Measurements from ENCODE around the gene YEATS4.
A peak's percentile ranks its signal among the peaks of the same experiment; 100 is the strongest.

The YEATS4 gene

DNA sequence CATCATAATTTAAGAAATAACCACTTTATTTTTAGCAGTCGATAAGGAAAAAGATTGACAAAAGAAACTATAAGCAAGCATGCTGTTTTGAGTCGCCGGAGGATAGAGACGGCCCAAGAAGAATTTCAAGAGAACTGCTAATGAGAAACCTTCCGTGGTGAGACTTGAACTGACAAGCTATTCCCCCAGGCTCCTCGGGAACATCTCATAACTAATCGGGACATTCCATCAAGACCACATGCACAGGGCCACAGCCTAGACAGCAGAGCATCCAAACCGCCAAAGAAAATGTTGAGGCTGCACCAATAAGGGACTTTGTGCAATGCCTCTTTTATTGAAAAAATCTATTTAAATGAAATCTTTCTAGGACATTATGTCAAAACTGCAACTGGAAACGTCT, 51.0 kb downstream of the YEATS4 start:
- no peaks in the 10 kb centered on the region for H3K36me3 ChIP-seq (ENCODE audit: control insufficient read depth, insufficient read depth, low read length)
- no peak overlapping the region for H3K4me3 ChIP-seq (replicated peaks; ENCODE audit: low read depth, low read length)
- TF ChIP-seq, protein P1, sequence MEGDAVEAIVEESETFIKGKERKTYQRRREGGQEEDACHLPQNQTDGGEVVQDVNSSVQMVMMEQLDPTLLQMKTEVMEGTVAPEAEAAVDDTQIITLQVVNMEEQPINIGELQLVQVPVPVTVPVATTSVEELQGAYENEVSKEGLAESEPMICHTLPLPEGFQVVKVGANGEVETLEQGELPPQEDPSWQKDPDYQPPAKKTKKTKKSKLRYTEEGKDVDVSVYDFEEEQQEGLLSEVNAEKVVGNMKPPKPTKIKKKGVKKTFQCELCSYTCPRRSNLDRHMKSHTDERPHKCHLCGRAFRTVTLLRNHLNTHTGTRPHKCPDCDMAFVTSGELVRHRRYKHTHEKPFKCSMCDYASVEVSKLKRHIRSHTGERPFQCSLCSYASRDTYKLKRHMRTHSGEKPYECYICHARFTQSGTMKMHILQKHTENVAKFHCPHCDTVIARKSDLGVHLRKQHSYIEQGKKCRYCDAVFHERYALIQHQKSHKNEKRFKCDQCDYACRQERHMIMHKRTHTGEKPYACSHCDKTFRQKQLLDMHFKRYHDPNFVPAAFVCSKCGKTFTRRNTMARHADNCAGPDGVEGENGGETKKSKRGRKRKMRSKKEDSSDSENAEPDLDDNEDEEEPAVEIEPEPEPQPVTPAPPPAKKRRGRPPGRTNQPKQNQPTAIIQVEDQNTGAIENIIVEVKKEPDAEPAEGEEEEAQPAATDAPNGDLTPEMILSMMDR (IDR thresholded peaks at IDR 0.05; ENCODE audit: insufficient read depth, low read length, poor library complexity, severe bottlenecking): no peak
- H3K27me3 ChIP-seq (replicated peaks; ENCODE audit: control insufficient read depth, insufficient read depth, low read length): no peaks in the 10 kb centered on the region
- no peak for DNase-seq (ENCODE audit: extremely low read depth, insufficient read length)

DNA sequence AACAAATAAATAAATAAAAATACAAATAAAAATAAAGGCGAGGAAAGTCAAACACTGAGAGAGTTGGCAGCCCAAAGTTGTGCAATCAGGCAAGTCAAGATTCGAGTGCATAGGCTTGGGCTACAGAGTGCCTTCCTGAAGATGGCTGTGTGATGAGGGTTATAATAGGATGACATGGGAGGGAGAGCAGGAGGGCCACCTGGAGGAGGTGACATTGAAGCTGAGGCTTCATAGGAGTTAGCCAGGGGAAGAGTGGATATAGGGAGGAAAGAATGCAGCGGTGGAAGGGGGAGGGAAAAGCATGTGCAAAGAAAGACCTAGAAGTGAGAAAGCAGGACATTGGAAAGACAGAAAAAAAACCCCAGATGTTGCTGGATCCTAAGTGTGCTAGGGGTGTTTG, 53.1 kb downstream of the YEATS4 start:
- TF ChIP-seq, protein P1 (IDR thresholded peaks at IDR 0.05; ENCODE audit: insufficient read depth, low read length, poor library complexity, severe bottlenecking): no peak
- no peaks in the 10 kb centered on the region for H3K27me3 ChIP-seq (replicated peaks; ENCODE audit: control insufficient read depth, insufficient read depth, low read length)
- DNase-seq (ENCODE audit: extremely low read depth, insufficient read length): no peak
- no peak overlapping the region for H3K4me3 ChIP-seq (replicated peaks; ENCODE audit: low read depth, low read length)
- H3K36me3 ChIP-seq (ENCODE audit: control insufficient read depth, insufficient read depth, low read length): no peaks in the 10 kb centered on the region; the same call in 1 of the 2 replicates

GRCh38 chr12:69415471-69416275, 56.1 kb downstream of the YEATS4 start:
- Histone ChIP-seq H3K36me3 (ENCODE audit: control insufficient read depth, insufficient read depth, low read length) (no peaks in the 10 kb centered on the region; the same call in 1 of the 2 replicates), H3K4me3 (replicated peaks; ENCODE audit: low read depth, low read length) (no peak overlapping the region), H3K27me3 (replicated peaks; ENCODE audit: control insufficient read depth, insufficient read depth, low read length) (no peaks in the 10 kb centered on the region)
- peak; percentile 6 for DNase-seq (ENCODE audit: extremely low read depth, insufficient read length)
- TF ChIP-seq, protein P1 (IDR thresholded peaks at IDR 0.05; ENCODE audit: insufficient read depth, low read length, poor library complexity, severe bottlenecking): peak; percentile 50

DNA sequence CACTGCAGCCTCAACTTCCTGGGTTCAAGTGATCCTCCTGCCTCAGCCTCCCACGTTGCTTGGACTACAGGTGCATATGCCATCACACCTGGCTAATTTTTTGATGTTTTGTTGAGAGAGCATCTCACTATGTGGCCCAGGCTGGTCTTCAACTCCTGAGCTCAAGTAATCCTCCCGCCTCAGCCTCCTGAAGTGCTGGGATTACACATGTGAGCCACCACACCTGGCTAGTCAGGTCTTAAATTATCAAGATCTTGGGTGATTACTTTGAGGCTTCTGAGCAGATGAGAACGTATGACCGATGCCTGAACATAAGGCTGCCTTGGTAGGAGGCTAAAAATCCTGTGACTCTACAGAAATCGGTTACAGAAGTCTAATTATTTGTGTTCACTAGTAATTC, 57.7 kb downstream of the YEATS4 start:
- H3K4me3 ChIP-seq (replicated peaks; ENCODE audit: low read depth, low read length): no peak overlapping the region

DNA sequence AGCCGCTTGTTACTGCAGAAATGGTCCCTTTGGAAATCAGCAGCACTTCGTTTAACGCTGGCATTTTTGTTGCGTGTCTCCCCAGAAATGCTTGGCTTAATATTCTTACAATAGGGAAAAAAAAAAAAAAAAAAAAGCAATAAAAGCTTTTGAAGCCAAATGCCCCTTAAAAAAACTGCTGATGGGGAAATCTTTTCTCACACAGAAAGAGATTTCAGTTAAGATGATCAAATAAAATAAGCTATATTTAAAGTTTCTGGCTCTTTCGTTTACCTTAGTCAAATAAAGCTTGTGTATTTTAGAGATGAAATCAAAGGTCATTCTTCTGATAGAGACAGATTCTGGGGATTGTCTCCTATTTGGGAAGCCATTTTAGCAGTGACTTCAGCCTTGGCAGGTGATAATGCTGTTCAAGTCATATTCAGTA, 58.2 kb downstream of the YEATS4 start:
- Histone ChIP-seq H3K4me3 (replicated peaks; ENCODE audit: low read depth, low read length) (no peak overlapping the region), H3K27me3 (replicated peaks; ENCODE audit: control insufficient read depth, insufficient read depth, low read length) (no peaks in the 10 kb centered on the region), H3K36me3 (ENCODE audit: control insufficient read depth, insufficient read depth, low read length) (no peaks in the 10 kb centered on the region; the same call in 1 of the 2 replicates)
- no peak for DNase-seq (ENCODE audit: extremely low read depth, insufficient read length)
- TF ChIP-seq, protein P1 (IDR thresholded peaks at IDR 0.05; ENCODE audit: insufficient read depth, low read length, poor library complexity, severe bottlenecking): no peak

More for the DNA sequence above, 57.7 kb downstream of the YEATS4 start:
- DNase-seq (ENCODE audit: extremely low read depth, insufficient read length): no peak
- Histone ChIP-seq H3K27me3 (replicated peaks; ENCODE audit: control insufficient read depth, insufficient read depth, low read length) (no peaks in the 10 kb centered on the region), H3K36me3 (ENCODE audit: control insufficient read depth, insufficient read depth, low read length) (no peaks in the 10 kb centered on the region; the same call in 1 of the 2 replicates)
- TF ChIP-seq, protein P1 (IDR thresholded peaks at IDR 0.05; ENCODE audit: insufficient read depth, low read length, poor library complexity, severe bottlenecking): no peak

Data from GM06990 (cell line).